Endothelial cell (in vitro differentiated cells): ENCODE measurements around the gene ABCF2. TPM values are rescaled to one million over a fixed set of nuclear protein-coding genes. Genes with fewer than 3 reads are reported as not detected.

Experiments
- DNase-seq: peaks from one replicate; pipeline ENCODE4 v3.0.0; 2021; ENCODE audit warnings: low spot score
- H3K27ac Mint-ChIP-seq: one replicate; pipeline ENCODE4 v1.8.0; 2021; ENCODE audit warnings: mixed read lengths, inconsistent platforms; ENCODE audit not compliant: unreplicated experiment
- H3K27me3 Mint-ChIP-seq: one replicate; pipeline ENCODE4 v1.8.0; 2021; ENCODE audit warnings: mild to moderate bottlenecking, moderate library complexity, mixed read lengths, inconsistent platforms; ENCODE audit not compliant: unreplicated experiment
- H3K36me3 Mint-ChIP-seq: one replicate; pipeline ENCODE4 v1.8.0; 2021; ENCODE audit warnings: mild to moderate bottlenecking, low read depth, mixed read lengths, inconsistent platforms; ENCODE audit not compliant: unreplicated experiment
- H3K4me1 Mint-ChIP-seq: one replicate; pipeline ENCODE4 v1.8.0; 2021; ENCODE audit warnings: mild to moderate bottlenecking, mixed read lengths, inconsistent platforms; ENCODE audit not compliant: unreplicated experiment
- H3K4me3 Mint-ChIP-seq: one replicate; pipeline ENCODE4 v1.8.0; 2021; ENCODE audit warnings: mild to moderate bottlenecking, mixed read lengths, inconsistent platforms; ENCODE audit not compliant: unreplicated experiment
- H3K9me3 Mint-ChIP-seq: one replicate; pipeline ENCODE4 v1.8.0; 2021; ENCODE audit warnings: mixed read lengths, inconsistent platforms; ENCODE audit not compliant: unreplicated experiment
- CTCF ChIP-seq: fragments of 200-600 bp; sonication (generic); IDR thresholded peaks from one replicate; pipeline ENCODE4 v1.5.0; 2021; ENCODE audit warnings: antibody characterized with exemption; ENCODE audit not compliant: unreplicated experiment
- total RNA-seq: library from RNA; stranded (reverse); fragmentation: NEBNext Ultra II Directional; extraction: Animal tissue kit (Norgen Biotek cat#: 25700); gene quantifications from one replicate; pipeline ENCODE4 v1.2.1, GENCODE V29; 2021; ENCODE audit not compliant: unreplicated experiment

ABCF2 gene
- total RNA-seq, 1 donor from 2014 or later, result 39.6 TPM

- H3K4me1 Mint-ChIP-seq, result peaks cover 9% of the 10 kb centered on the region
- no peaks in the 10 kb centered on the region for H3K9me3 Mint-ChIP-seq
- peaks cover 10% of the 10 kb centered on the region for H3K36me3 Mint-ChIP-seq
- DNase-seq, result peak; percentile 90
- no peak overlapping the region for H3K27ac Mint-ChIP-seq
- TF ChIP-seq CTCF, result peak; percentile 100
- no peak overlapping the region for H3K4me3 Mint-ChIP-seq
- H3K27me3 Mint-ChIP-seq, result peaks cover 26% of the 10 kb centered on the region
Observed at GRCh38 chr7:151172273-151173141, 54.5 kb downstream of the ABCF2 start.

- Mint-ChIP-seq H3K4me3 (peak overlapping the region; percentile 85), H3K27me3 (peaks cover 16% of the 10 kb centered on the region), H3K9me3 (no peaks in the 10 kb centered on the region), H3K4me1 (peaks cover 10% of the 10 kb centered on the region), H3K36me3 (peaks cover 14% of the 10 kb centered on the region), H3K27ac (peak overlapping the region; percentile 4)
- no peak for TF ChIP-seq CTCF
- no peak for DNase-seq
Observed at GRCh38 chr7:151168787-151169162, 58.2 kb downstream of the ABCF2 start.

GRCh38 chr7:151168003-151168786 is 58.8 kb downstream of the ABCF2 start:
- peak; percentile 75 for DNase-seq
- H3K27ac Mint-ChIP-seq, result peak overlapping the region; percentile 4
- no peaks in the 10 kb centered on the region for H3K9me3 Mint-ChIP-seq
- peak overlapping the region; percentile 85 for H3K4me3 Mint-ChIP-seq
- peaks cover 13% of the 10 kb centered on the region for H3K27me3 Mint-ChIP-seq
- H3K36me3 Mint-ChIP-seq, result peaks cover 9% of the 10 kb centered on the region
- H3K4me1 Mint-ChIP-seq, result peaks cover 10% of the 10 kb centered on the region
- TF ChIP-seq CTCF, result peak; percentile 77

- peak within 1 kb of the TSS; percentile 4 for H3K27ac Mint-ChIP-seq
- peaks cover 4% of the 10 kb centered on the region for H3K36me3 Mint-ChIP-seq
- peak; percentile 59 for DNase-seq
- TF ChIP-seq CTCF, result peak; percentile 33
- H3K4me3 Mint-ChIP-seq, result peak within 1 kb of the TSS; percentile 92
- H3K27me3 Mint-ChIP-seq, result peaks cover 11% of the 10 kb centered on the region
- peaks cover 10% of the 10 kb centered on the region for H3K4me1 Mint-ChIP-seq
- H3K9me3 Mint-ChIP-seq, result no peaks in the 10 kb centered on the region
Observed at GRCh38 chr7:151167197-151167961, 59.6 kb downstream of the ABCF2 start, which contains the start of gene GBX1. TSS of gene GBX1 (minus strand) at chr7:151167694. CDS start at chr7:151167548, 146 bp downstream.
